Epithelial cell of proximal tubule (primary cell): ENCODE data around the gene OR5AC2. TPM values are rescaled to one million over a fixed set of nuclear protein-coding genes. Genes with fewer than 3 reads are reported as not detected.

Source experiments
- DNase-seq: peaks from one replicate; pipeline ENCODE4 v3.0.0-alpha.2; 2011; ENCODE audit warnings: low read depth
- H3K4me3 ChIP-seq: 2 replicates; pipeline ENCODE4 v1.5.1; 2011; ENCODE audit warnings: low read depth, mild to moderate bottlenecking, low read length
- CTCF ChIP-seq: conservative IDR thresholded peaks from 2 replicates; pipeline ENCODE4 v1.5.1; 2012; ENCODE audit warnings: low read depth, mild to moderate bottlenecking, low read length
- total RNA-seq: library from RNA; depleted of rRNA; stranded (reverse); fragments of >200 nt; gene quantifications from 2 replicates; pipeline ENCODE4 v1.2.3, GENCODE V29; 2015

Gene OR5AC2
- total RNA-seq, 1 donor from 2014 or later = not detected

- TF ChIP-seq CTCF = no peak
- H3K4me3 ChIP-seq = no peak overlapping the region
- DNase-seq = no peak
Observed at GRCh38 chr3:98056035-98056434, 30.9 kb upstream of the OR5AC2 start.

- no peak for TF ChIP-seq CTCF
- H3K4me3 ChIP-seq = no peak overlapping the region
- no peak for DNase-seq
Observed at GRCh38 chr3:98057631-98058030, 29.3 kb upstream of the OR5AC2 start.

- no peak overlapping the region for H3K4me3 ChIP-seq
- no peak for DNase-seq
- TF ChIP-seq CTCF = no peak
Observed at GRCh38 chr3:98058244-98058960, 28.6 kb upstream of the OR5AC2 start.

- peak; percentile 45 for TF ChIP-seq CTCF
- DNase-seq = no peak
- no peak overlapping the region for H3K4me3 ChIP-seq
Observed at GRCh38 chr3:98068824-98069223, 18.1 kb upstream of the OR5AC2 start.

- H3K4me3 ChIP-seq = no peak overlapping the region
- DNase-seq = no peak
- TF ChIP-seq CTCF = no peak
Observed at GRCh38 chr3:98070840-98071239, 16.1 kb upstream of the OR5AC2 start.

- no peak for TF ChIP-seq CTCF
- no peak for DNase-seq
- H3K4me3 ChIP-seq = no peak overlapping the region
Observed at GRCh38 chr3:98073486-98073885, 13.5 kb upstream of the OR5AC2 start.

- H3K4me3 ChIP-seq = no peak overlapping the region
Observed at GRCh38 chr3:98095882-98096281, 8.9 kb downstream of the OR5AC2 start.

More at GRCh38 chr3:98095882-98096281, 8.9 kb downstream of the OR5AC2 start:
- no peak for TF ChIP-seq CTCF
- no peak for DNase-seq
